Body of pancreas (tissue), 4 donors: ENCODE data around the gene TBL1XR1.

ENCODE experiments used
- POLR2A ChIP-seq, 3 donors: fragments of 450-650 bp; IDR thresholded peaks; one replicate each; pipeline ENCODE4 v1.6.1; 2016; ENCODE audit warnings: antibody characterized with exemption in 3 of 3, mild to moderate bottlenecking in 2 of 3
- TF ChIP-seq, protein P1 (sequence below), 7 experiments: fragments of 450-650 bp in 4 of 7; fragments of 200-600 bp in 3 of 7; sonication (generic) in 3 of 7; IDR thresholded peaks; one replicate each; pipeline ENCODE4 v1.5.1; 2016 to 2019; ENCODE audit warnings: antibody characterized with exemption in 7 of 7

DNA sequence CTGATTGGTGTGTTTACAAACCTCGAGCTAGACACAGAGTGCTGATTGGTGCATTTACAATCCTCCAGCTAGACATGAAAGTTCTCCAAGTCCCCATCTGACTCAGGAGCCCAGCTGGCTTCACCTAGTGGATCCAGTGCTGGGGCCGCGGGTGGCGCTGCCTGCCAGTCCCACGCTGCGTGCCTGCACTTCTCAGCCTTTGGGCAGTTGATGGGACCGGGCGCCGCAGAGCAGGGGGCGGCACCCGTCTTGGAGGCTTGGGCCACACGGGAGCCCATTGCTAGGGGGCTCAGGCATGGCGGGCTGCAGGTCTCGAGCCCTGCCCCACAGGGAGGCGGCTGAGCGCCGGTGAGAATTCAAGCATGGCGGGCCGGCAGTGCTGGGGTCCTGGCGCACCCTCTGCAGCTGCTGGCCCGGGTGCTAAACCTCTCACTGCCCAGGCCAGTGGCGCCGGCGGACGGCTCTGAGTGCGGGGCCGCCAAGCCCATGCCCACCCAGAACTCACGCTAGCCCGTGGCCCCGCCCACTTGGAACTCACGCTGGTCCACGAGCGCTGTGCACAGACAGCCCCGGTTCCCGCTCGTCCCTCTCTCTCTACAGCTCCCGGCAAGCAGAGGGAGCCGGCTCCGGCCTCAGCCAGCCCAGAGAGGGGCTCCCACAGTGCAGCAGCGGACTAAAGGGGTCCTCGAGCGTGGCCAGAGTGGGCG is 6.6 kb upstream of the TBL1XR1 start:
- TF ChIP-seq, protein P1, sequence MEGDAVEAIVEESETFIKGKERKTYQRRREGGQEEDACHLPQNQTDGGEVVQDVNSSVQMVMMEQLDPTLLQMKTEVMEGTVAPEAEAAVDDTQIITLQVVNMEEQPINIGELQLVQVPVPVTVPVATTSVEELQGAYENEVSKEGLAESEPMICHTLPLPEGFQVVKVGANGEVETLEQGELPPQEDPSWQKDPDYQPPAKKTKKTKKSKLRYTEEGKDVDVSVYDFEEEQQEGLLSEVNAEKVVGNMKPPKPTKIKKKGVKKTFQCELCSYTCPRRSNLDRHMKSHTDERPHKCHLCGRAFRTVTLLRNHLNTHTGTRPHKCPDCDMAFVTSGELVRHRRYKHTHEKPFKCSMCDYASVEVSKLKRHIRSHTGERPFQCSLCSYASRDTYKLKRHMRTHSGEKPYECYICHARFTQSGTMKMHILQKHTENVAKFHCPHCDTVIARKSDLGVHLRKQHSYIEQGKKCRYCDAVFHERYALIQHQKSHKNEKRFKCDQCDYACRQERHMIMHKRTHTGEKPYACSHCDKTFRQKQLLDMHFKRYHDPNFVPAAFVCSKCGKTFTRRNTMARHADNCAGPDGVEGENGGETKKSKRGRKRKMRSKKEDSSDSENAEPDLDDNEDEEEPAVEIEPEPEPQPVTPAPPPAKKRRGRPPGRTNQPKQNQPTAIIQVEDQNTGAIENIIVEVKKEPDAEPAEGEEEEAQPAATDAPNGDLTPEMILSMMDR (IDR thresholded peaks at IDR 0.05): no peak
- no peak for TF ChIP-seq POLR2A (IDR thresholded peaks at IDR 0.05)
